HepG2 (cell line): Measurements from ENCODE around the gene SLC16A13. TPM values are rescaled to one million over a fixed set of nuclear protein-coding genes. Genes with fewer than 3 reads are reported as not detected.

Source experiments
- KMT2B ChIP-seq: IDR thresholded peaks from 2 replicates; pipeline ENCODE4 v1.6.1; 2016; ENCODE audit warnings: missing genetic modification reagents, missing compliant biosample characterization
- SETDB1 ChIP-seq: sonication (generic); formaldehyde crosslinking; IDR thresholded peaks from 2 replicates; pipeline ENCODE4 v1.5.1; 2020; ENCODE audit warnings: missing genetic modification reagents, mild to moderate bottlenecking, borderline replicate concordance
- TSC22D2 ChIP-seq: sonication (generic); formaldehyde crosslinking; IDR thresholded peaks from 2 replicates; pipeline ENCODE4 v1.5.1; 2020; ENCODE audit warnings: missing genetic modification reagents, mild to moderate bottlenecking, borderline replicate concordance
- ZNF10 ChIP-seq: sonication (generic); formaldehyde crosslinking; IDR thresholded peaks from 2 replicates; pipeline ENCODE4 v1.4.0; 2020; ENCODE audit warnings: mild to moderate bottlenecking, low read depth, missing genetic modification reagents, borderline replicate concordance
- ZNF383 ChIP-seq: sonication (generic); formaldehyde crosslinking; IDR thresholded peaks from 2 replicates; pipeline ENCODE4 v1.4.0; 2020; ENCODE audit warnings: missing genetic modification reagents, mild to moderate bottlenecking, borderline replicate concordance
- ZNF616 ChIP-seq: sonication (generic); formaldehyde crosslinking; IDR thresholded peaks from 2 replicates; pipeline ENCODE4 v1.5.0; 2020; ENCODE audit warnings: low read depth, mild to moderate bottlenecking, missing genetic modification reagents
- polyA plus RNA-seq, 8 experiments: library from polyadenylated mRNA; depleted of rRNA in 3 of 8; stranded (reverse) in 7 of 8; unstranded in 1 of 8; fragments of >200 nt; fragmentation: Illumina TruSeq in 4 of 8; extraction: Trizol in 4 of 8; gene quantifications; 2 replicates each; pipeline versions ENCODE4 v1.2.1 to v1.2.3, GENCODE V29; 2011 to 2016; ENCODE audit warnings: low read depth in 4 of 8, missing spikeins in 1 of 8, mixed read lengths in 1 of 8; ENCODE audit not compliant: insufficient read depth in 1 of 8
- total RNA-seq, 5 experiments: library from RNA; depleted of rRNA; stranded (reverse); fragments of >200 nt; fragmentation: Illumina TruSeq; extraction: Trizol; gene quantifications; 2 replicates each; pipeline ENCODE4 v1.2.3, GENCODE V29; 2016; ENCODE audit warnings: low read depth in 1 of 5
- TF ChIP-seq, protein P1 (sequence below): sonication (generic); formaldehyde crosslinking; IDR thresholded peaks from 2 replicates; pipeline ENCODE4 v1.5.0; 2020; ENCODE audit warnings: mild to moderate bottlenecking, missing genetic modification reagents, borderline replicate concordance
- TF ChIP-seq, protein P2 (sequence below): sonication (generic); formaldehyde crosslinking; IDR thresholded peaks from 2 replicates; pipeline ENCODE4 v1.8.0; 2022; ENCODE audit warnings: low read depth, missing genetic modification reagents
- TF ChIP-seq, protein P3 (sequence below): sonication (generic); formaldehyde crosslinking; IDR thresholded peaks from one replicate; pipeline ENCODE4 v1.5.1; 2020; ENCODE audit warnings: mild to moderate bottlenecking, missing genetic modification reagents; ENCODE audit errors: not compliant biosample characterization
- TF ChIP-seq, protein P4 (sequence below): sonication (generic); formaldehyde crosslinking; IDR thresholded peaks from 2 replicates; pipeline ENCODE4 v1.9.0; 2021; ENCODE audit warnings: missing genetic modification reagents, borderline replicate concordance

SLC16A13 gene
- total and polyA plus RNA-seq, 2 of the 13 experiments (the other 11 are each of a cell fraction or from before 2014, with no cell fraction given), result 2.2 to 3.0 TPM

DNA sequence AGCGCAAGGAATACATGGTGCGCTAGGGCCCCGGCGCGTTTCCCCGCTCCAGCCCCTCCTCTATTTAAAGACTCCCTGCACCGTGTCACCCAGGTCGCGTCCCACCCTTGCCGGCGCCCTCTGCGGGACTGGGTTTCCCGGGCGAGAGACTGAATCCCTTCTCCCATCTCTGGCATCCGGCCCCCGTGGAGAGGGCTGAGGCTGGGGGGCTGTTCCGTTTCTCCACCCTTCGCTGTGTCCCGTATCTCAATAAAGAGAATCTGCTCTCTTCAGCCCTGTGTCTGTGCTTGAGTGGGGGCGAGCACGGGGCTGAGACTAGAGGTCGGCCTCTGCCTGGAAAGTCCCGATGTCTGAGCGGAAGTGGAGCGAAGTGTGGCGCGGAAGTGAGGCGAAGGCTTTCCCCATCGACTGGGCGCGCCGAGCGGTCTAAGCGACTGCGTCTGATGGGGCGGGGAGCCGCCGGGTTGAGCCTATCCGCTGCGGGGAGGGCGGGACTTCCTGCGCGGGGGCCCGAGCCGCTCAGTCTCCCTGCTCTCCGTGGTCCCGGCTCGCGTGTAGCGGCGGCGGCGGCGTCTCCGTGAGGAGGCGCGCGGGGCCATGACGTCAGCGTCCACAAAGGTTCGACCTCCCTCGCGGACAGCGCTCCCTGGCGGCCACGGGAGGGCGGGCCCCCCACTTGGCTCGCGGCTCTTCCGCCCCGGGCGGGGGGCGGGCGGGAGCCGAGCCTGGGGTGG is 21.4 kb upstream of the SLC16A13 start (continued):
- TF ChIP-seq, protein P1, sequence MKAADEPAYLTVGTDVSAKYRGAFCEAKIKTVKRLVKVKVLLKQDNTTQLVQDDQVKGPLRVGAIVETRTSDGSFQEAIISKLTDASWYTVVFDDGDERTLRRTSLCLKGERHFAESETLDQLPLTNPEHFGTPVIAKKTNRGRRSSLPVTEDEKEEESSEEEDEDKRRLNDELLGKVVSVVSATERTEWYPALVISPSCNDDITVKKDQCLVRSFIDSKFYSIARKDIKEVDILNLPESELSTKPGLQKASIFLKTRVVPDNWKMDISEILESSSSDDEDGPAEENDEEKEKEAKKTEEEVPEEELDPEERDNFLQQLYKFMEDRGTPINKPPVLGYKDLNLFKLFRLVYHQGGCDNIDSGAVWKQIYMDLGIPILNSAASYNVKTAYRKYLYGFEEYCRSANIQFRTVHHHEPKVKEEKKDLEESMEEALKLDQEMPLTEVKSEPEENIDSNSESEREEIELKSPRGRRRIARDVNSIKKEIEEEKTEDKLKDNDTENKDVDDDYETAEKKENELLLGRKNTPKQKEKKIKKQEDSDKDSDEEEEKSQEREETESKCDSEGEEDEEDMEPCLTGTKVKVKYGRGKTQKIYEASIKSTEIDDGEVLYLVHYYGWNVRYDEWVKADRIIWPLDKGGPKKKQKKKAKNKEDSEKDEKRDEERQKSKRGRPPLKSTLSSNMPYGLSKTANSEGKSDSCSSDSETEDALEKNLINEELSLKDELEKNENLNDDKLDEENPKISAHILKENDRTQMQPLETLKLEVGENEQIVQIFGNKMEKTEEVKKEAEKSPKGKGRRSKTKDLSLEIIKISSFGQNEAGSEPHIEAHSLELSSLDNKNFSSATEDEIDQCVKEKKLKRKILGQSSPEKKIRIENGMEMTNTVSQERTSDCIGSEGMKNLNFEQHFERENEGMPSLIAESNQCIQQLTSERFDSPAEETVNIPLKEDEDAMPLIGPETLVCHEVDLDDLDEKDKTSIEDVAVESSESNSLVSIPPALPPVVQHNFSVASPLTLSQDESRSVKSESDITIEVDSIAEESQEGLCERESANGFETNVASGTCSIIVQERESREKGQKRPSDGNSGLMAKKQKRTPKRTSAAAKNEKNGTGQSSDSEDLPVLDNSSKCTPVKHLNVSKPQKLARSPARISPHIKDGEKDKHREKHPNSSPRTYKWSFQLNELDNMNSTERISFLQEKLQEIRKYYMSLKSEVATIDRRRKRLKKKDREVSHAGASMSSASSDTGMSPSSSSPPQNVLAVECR (CRISPR knock-in tag), result peak; percentile 83; the same call in 1 of the 2 replicates
- TF ChIP-seq, protein P2, sequence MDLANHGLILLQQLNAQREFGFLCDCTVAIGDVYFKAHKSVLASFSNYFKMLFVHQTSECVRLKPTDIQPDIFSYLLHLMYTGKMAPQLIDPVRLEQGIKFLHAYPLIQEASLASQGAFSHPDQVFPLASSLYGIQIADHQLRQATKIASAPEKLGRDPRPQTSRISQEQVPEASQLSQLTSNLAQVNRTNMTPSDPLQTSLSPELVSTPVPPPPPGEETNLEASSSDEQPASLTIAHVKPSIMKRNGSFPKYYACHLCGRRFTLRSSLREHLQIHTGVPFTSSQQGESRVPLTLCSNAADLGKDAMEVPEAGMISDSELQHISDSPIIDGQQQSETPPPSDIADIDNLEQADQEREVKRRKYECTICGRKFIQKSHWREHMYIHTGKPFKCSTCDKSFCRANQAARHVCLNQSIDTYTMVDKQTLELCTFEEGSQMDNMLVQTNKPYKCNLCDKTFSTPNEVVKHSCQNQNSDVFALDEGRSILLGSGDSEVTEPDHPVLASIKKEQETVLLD, result peak; percentile 99
- TF ChIP-seq, protein P3, sequence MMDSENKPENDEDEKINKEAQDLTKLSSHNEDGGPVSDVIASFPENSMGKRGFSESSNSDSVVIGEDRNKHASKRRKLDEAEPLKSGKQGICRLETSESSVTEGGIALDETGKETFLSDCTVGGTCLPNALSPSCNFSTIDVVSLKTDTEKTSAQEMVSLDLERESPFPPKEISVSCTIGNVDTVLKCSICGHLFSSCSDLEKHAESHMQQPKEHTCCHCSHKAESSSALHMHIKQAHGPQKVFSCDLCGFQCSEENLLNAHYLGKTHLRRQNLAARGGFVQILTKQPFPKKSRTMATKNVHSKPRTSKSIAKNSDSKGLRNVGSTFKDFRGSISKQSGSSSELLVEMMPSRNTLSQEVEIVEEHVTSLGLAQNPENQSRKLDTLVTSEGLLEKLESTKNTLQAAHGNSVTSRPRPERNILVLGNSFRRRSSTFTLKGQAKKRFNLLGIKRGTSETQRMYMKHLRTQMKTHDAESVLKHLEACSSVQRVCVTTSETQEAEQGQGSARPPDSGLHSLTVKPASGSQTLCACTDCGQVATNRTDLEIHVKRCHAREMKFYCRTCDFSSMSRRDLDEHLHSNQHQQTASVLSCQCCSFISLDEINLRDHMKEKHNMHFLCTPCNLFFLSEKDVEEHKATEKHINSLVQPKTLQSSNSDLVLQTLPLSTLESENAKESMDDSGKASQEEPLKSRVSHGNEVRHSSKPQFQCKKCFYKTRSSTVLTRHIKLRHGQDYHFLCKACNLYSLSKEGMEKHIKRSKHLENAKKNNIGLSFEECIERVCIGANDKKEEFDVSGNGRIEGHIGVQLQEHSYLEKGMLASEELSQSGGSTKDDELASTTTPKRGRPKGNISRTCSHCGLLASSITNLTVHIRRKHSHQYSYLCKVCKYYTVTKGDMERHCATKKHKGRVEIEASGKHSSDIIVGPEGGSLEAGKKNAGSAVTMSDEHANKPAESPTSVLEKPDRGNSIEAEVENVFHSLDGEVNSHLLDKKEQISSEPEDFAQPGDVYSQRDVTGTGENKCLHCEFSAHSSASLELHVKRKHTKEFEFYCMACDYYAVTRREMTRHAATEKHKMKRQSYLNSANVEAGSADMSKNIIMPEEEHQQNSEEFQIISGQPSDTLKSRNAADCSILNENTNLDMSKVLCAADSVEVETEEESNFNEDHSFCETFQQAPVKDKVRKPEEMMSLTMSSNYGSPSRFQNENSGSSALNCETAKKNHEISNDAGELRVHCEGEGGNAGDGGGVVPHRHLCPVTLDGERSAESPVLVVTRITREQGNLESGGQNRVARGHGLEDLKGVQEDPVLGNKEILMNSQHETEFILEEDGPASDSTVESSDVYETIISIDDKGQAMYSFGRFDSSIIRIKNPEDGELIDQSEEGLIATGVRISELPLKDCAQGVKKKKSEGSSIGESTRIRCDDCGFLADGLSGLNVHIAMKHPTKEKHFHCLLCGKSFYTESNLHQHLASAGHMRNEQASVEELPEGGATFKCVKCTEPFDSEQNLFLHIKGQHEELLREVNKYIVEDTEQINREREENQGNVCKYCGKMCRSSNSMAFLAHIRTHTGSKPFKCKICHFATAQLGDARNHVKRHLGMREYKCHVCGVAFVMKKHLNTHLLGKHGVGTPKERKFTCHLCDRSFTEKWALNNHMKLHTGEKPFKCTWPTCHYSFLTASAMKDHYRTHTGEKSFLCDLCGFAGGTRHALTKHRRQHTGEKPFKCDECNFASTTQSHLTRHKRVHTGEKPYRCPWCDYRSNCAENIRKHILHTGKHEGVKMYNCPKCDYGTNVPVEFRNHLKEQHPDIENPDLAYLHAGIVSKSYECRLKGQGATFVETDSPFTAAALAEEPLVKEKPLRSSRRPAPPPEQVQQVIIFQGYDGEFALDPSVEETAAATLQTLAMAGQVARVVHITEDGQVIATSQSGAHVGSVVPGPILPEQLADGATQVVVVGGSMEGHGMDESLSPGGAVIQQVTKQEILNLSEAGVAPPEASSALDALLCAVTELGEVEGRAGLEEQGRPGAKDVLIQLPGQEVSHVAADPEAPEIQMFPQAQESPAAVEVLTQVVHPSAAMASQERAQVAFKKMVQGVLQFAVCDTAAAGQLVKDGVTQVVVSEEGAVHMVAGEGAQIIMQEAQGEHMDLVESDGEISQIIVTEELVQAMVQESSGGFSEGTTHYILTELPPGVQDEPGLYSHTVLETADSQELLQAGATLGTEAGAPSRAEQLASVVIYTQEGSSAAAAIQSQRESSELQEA (CRISPR knock-in tag), result peak; percentile 67
- TF ChIP-seq KMT2B (CRISPR knock-in tag) (peak; percentile 75), ZNF10 (no peak), SETDB1 (CRISPR knock-in tag) (no peak), ZNF383 (CRISPR knock-in tag) (peak; percentile 59; the same call in 1 of the 2 replicates), TSC22D2 (CRISPR knock-in tag) (no peak), ZNF616 (CRISPR knock-in tag) (peak; percentile 61; the same call in 1 of the 2 replicates)
- TF ChIP-seq, protein P4, sequence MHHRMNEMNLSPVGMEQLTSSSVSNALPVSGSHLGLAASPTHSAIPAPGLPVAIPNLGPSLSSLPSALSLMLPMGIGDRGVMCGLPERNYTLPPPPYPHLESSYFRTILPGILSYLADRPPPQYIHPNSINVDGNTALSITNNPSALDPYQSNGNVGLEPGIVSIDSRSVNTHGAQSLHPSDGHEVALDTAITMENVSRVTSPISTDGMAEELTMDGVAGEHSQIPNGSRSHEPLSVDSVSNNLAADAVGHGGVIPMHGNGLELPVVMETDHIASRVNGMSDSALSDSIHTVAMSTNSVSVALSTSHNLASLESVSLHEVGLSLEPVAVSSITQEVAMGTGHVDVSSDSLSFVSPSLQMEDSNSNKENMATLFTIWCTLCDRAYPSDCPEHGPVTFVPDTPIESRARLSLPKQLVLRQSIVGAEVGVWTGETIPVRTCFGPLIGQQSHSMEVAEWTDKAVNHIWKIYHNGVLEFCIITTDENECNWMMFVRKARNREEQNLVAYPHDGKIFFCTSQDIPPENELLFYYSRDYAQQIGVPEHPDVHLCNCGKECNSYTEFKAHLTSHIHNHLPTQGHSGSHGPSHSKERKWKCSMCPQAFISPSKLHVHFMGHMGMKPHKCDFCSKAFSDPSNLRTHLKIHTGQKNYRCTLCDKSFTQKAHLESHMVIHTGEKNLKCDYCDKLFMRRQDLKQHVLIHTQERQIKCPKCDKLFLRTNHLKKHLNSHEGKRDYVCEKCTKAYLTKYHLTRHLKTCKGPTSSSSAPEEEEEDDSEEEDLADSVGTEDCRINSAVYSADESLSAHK (CRISPR knock-in tag), result 0 out of 2 replicates have a peak, but pooled peaks have one; percentile 23
